MV-4-11 (cell line): ENCODE measurements around the gene XRCC3.

ENCODE experiments used
- DNase-seq: peaks from one replicate; lab custom pipeline; 2025; lab: John Stamatoyannopoulos, UW

Gene XRCC3

GRCh38 chr14:103715052-103716000, at the start of gene XRCC3, which contains the start of gene ZFYVE21:
TSS of gene XRCC3 (minus strand) at chr14:103715451. CDS start at chr14:103711087, 4,364 bp downstream.
TSS of gene ZFYVE21 (plus strand) at chr14:103715810. CDS start at chr14:103715842, 32 bp downstream.
- DNase-seq: peak; percentile 99

- DNase-seq: peak; percentile 67
Observed at GRCh38 chr14:103763730-103764488, 48.7 kb upstream of the XRCC3 start.

GRCh38 chr14:103762541-103762940, 47.3 kb upstream of the XRCC3 start:
- DNase-seq: peak; percentile 80

GRCh38 chr14:103762036-103762435, 46.8 kb upstream of the XRCC3 start:
- DNase-seq: no peak

- DNase-seq: no peak
Observed at GRCh38 chr14:103758059-103758776, 43.0 kb upstream of the XRCC3 start.

- no peak for DNase-seq
Observed at GRCh38 chr14:103755060-103755459, 39.8 kb upstream of the XRCC3 start.

- no peak for DNase-seq
Observed at GRCh38 chr14:103753774-103754173, 38.5 kb upstream of the XRCC3 start.

GRCh38 chr14:103749860-103750259, 34.6 kb upstream of the XRCC3 start:
- DNase-seq: no peak

GRCh38 chr14:103749452-103749851, 34.2 kb upstream of the XRCC3 start:
- DNase-seq: no peak

GRCh38 chr14:103748534-103748857, 33.2 kb upstream of the XRCC3 start:
- no peak for DNase-seq

- DNase-seq: no peak
Observed at GRCh38 chr14:103746701-103747100, 31.4 kb upstream of the XRCC3 start.

- no peak for DNase-seq
Observed at GRCh38 chr14:103745424-103745823, 30.2 kb upstream of the XRCC3 start.

- no peak for DNase-seq
Observed at GRCh38 chr14:103744621-103745395, 29.6 kb upstream of the XRCC3 start.

- DNase-seq: no peak
Observed at GRCh38 chr14:103743691-103744090, 28.4 kb upstream of the XRCC3 start.

- no peak for DNase-seq
Observed at GRCh38 chr14:103742499-103743255, 27.4 kb upstream of the XRCC3 start.

- DNase-seq: no peak
Observed at GRCh38 chr14:103741876-103742275, 26.6 kb upstream of the XRCC3 start.

GRCh38 chr14:103740991-103741689, 25.9 kb upstream of the XRCC3 start:
- no peak for DNase-seq

GRCh38 chr14:103739793-103740501, 24.7 kb upstream of the XRCC3 start:
- no peak for DNase-seq

GRCh38 chr14:103739466-103739792, 24.2 kb upstream of the XRCC3 start:
- DNase-seq: no peak
